GM12878 (cell line): Measurements from ENCODE around the gene FNDC8.

ENCODE experiments used
- BCL3 ChIP-seq: IDR thresholded peaks from 2 replicates; pipeline ENCODE4 v1.6.1; 2011; ENCODE audit warnings: borderline replicate concordance, low read depth, mild to moderate bottlenecking, moderate library complexity, low read length; ENCODE audit not compliant: insufficient read depth, poor library complexity, severe bottlenecking
- PAX8 ChIP-seq: fragments of 450-650 bp; IDR thresholded peaks from 2 replicates; pipeline ENCODE4 v1.6.1; 2017; ENCODE audit warnings: mild to moderate bottlenecking, moderate library complexity
- SIN3A ChIP-seq: IDR thresholded peaks from 2 replicates; pipeline ENCODE4 v1.6.1; 2012; ENCODE audit warnings: low read depth, low read length, improper control_type of control experiment
- TAF1 ChIP-seq: IDR thresholded peaks from 2 replicates; pipeline ENCODE4 v1.6.1; 2011; ENCODE audit warnings: mild to moderate bottlenecking, low read depth, low read length, borderline replicate concordance
- ZNF217 ChIP-seq: fragments of 450-650 bp; IDR thresholded peaks from 2 replicates; pipeline ENCODE4 v1.6.1; 2017; ENCODE audit warnings: antibody characterized with exemption, mild to moderate bottlenecking

GRCh38 chr17:35138218-35138617 lies 16.8 kb downstream of the FNDC8 start:
- no peak for TF ChIP-seq ZNF217
- no peak for TF ChIP-seq SIN3A
- no peak for TF ChIP-seq PAX8
- no peak for TF ChIP-seq TAF1
- TF ChIP-seq BCL3, result no peak
